T-helper 17 cell (primary cell): ENCODE results near the gene VPS16. TPM values are rescaled to one million over a fixed set of nuclear protein-coding genes. Genes with fewer than 3 reads are reported as not detected.
"Not testable (repeated sequence)": the region's sequence is repeated elsewhere in the genome, so short reads cannot be mapped to it uniquely, and the experiment has no call there.

ENCODE experiments used
- ATAC-seq: fragments of 150-1000 bp; cut with Tn5 transposase; 2 replicates; pipeline ENCODE4 v1.10.0; 2021; ENCODE audit warnings: mild to moderate bottlenecking, moderate library complexity
- DNase-seq, 3 donors: peaks; one replicate each; pipeline versions ENCODE4 v3.0.0 to v3.0.0-alpha.2; 2020 to 2021
- H3K9me3 ChIP-seq: one replicate; pipeline ENCODE4 v1.7.0; 2013; ENCODE audit warnings: low read length, mild to moderate bottlenecking; ENCODE audit not compliant: control insufficient read depth, poor library complexity, severe bottlenecking
- H3K27ac Mint-ChIP-seq: one replicate; pipeline ENCODE4 v1.8.0; 2022; ENCODE audit warnings: mild to moderate bottlenecking, moderate library complexity, mixed read lengths
- H3K27me3 Mint-ChIP-seq: one replicate; pipeline ENCODE4 v1.8.0; 2022; ENCODE audit warnings: mixed read lengths
- H3K36me3 Mint-ChIP-seq: one replicate; pipeline ENCODE4 v1.8.0; 2022; ENCODE audit warnings: low read depth, mixed read lengths
- H3K4me1 Mint-ChIP-seq: one replicate; pipeline ENCODE4 v1.8.0; 2022; ENCODE audit warnings: mild to moderate bottlenecking, mixed read lengths
- H3K4me3 Mint-ChIP-seq: one replicate; pipeline ENCODE4 v1.8.0; 2022; ENCODE audit warnings: mild to moderate bottlenecking, moderate library complexity, mixed read lengths
- total RNA-seq, 4 donors: library from RNA in 2 of 4; stranded (reverse) in 2 of 4; gene quantifications; one replicate each; pipeline ENCODE4 v1.2.3 and lab custom pipeline; 2022 to 2026

VPS16 gene
- total RNA-seq, 2 donors from 2014 or later, result 41.9 to 42.9 TPM

DNA sequence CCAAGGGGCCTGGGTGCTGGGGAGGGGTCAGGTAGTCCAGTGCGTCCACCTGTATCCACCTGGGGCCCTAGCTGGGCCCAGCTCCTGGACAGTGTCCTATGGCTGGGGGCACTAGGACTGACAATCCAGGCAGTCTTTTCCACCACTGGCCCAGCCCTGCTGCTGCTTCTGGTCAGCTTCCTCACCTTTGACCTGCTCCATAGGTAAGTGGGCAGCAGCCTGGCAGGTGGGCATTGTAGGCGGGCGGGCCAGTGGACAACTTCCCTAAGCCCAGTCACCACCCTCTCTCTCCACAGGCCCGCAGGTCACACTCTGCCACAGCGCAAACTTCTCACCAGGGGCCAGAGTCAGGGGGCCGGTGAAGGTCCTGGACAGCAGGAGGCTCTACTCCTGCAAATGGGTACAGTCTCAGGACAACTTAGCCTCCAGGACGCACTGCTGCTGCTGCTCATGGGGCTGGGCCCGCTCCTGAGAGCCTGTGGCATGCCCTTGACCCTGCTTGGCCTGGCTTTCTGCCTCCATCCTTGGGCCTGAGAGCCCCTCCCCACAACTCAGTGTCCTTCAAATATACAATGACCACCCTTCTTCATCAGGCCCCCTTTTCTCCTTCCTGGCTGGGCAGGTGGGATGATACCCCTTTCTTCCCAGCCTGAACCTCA lies 25.2 kb upstream of the VPS16 start:
- no peak overlapping the region for H3K4me3 Mint-ChIP-seq
- peaks cover 36% of the 10 kb centered on the region for H3K27me3 Mint-ChIP-seq
- H3K36me3 Mint-ChIP-seq, result peaks cover 7% of the 10 kb centered on the region
- ATAC-seq (no peak), DNase-seq (no peak)
- H3K27ac Mint-ChIP-seq, result no peak overlapping the region
- H3K4me1 Mint-ChIP-seq, result peaks cover 12% of the 10 kb centered on the region
- H3K9me3 ChIP-seq, result no peaks in the 10 kb centered on the region

DNA sequence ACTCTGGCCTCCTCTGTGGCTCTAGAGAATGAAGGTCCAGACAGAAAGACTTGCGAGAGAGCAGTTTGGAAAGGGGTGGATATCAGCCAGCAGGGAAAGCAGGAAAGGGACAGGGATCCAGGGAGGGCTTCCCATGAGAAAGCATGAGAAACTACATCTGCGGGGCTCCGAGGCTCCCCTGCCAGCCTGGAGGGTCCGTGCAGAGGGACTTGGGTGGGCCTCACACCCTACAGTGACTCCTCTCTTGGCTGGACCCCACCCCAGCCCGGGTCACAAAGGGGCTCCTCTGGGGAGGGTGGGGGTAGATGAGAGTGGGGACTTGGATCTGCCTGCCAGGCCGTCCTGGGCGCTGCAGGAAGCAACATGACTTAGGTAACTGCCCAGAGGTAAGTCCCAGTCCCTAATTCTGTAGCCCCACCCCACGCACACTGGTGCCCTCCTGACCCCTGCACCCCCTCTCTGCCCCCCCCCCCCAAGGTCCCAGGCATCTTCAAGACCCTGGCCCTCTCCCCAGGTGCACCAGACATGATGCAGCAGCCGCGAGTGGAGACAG lies 24.4 kb upstream of the VPS16 start, which contains the start of gene TMEM239:
Gene TMEM239 (plus strand): TSS at position 335 of the 553 bp plus-strand sequence. CDS start 191 bp downstream, at position 526.
- DNase-seq (no peak), ATAC-seq (no peak)
- Mint-ChIP-seq H3K4me1 (peaks cover 12% of the 10 kb centered on the region), H3K4me3 (no peak within 1 kb of the TSS), H3K27ac (peak within 1 kb of the TSS; percentile 68), H3K36me3 (peaks cover 7% of the 10 kb centered on the region), H3K27me3 (peaks cover 34% of the 10 kb centered on the region)
- no peaks in the 10 kb centered on the region for H3K9me3 ChIP-seq

DNA sequence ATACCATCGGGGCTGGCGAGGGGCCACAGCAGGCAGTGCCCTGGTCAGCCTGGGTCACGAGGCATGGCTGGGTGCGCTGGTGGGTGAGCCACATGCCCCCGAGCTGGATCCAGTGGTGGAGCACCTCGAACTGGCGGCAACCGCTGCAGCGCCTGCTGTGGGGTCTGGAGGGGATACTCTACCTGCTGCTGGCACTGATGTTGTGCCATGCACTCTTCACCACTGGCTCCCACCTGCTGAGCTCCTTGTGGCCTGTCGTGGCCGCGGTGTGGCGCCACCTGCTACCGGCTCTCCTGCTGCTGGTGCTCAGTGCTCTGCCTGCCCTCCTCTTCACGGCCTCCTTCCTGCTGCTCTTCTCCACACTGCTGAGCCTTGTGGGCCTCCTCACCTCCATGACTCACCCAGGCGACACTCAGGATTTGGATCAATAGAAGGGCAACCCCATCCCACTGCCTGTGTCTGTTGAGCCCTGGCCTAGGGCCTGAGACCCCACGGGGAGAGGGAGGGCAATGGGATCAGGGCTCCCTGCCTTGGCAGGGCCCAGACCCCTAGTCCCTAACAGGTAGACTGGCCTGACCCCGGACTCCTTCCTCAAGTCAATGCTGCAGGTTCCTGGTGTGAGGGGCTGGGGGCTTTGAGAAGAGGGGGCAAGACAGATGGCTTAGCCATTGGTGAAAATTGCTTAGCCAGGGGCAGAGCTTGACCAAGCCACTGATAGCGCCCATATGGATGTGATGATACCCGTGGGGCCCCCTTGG lies 23.8 kb upstream of the VPS16 start:
- H3K4me1 Mint-ChIP-seq, result peaks cover 15% of the 10 kb centered on the region
- H3K27me3 Mint-ChIP-seq, result peaks cover 30% of the 10 kb centered on the region
- H3K27ac Mint-ChIP-seq, result peak overlapping the region; percentile 68
- H3K36me3 Mint-ChIP-seq, result peaks cover 7% of the 10 kb centered on the region
- ATAC-seq (peak; percentile 56), DNase-seq (no peak)
- no peaks in the 10 kb centered on the region for H3K9me3 ChIP-seq
- no peak overlapping the region for H3K4me3 Mint-ChIP-seq

DNA sequence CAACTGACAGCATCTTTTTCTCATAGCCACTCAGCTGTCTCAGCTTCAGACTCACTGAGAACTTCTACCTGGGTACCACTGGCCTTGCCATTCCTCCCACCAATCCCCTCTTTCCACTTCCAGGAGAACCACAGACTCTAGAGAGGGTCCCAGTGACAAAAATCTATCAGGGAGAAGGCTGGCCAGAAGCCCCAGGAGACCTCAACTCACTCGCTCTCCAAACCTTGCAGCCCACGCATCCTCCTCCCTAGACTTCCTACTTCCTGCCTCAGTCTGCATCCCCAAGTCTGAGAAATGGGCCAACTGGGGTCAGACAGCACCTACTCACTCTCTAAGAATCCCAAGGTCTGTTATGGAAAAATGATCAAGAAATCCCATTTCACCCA lies 23.2 kb upstream of the VPS16 start:
- Mint-ChIP-seq H3K4me3 (no peak overlapping the region), H3K27me3 (peaks cover 27% of the 10 kb centered on the region), H3K27ac (peak overlapping the region; percentile 68), H3K4me1 (peaks cover 20% of the 10 kb centered on the region), H3K36me3 (peaks cover 5% of the 10 kb centered on the region)
- ATAC-seq, result no peak
- H3K9me3 ChIP-seq, result no peaks in the 10 kb centered on the region
- no peak for DNase-seq

DNA sequence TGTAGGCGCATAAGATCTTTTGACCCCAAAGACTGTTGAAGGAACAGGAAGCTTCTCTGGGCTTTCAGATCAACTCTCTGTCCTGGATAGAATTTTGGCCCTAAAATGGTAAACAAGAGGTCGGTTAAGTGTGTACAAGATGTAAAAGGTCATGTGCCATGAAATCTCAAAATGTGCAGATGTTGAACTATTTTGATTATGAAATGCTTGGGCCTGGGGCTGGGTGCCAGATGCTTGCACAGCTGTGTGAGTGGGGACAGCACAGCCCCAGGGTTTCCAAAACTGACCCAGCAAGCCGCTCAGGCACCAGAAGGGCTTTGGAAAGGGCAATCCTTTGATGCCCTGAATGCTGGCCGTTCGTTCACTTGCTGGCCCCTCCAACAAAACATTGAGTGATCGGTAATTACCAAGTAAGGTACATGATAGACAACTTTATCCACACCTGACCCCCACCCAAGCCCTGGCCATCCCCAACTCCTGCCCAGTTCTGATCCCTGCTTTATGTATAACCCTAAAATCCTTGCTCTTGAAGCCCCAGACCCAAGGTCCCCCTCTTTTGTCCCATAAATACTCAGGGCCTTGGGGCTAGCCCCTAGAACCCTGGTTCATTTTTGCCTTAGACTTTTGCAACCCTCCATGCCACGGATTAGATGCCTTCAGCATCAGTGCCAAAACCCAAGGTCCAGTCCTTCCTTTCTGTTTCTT lies 22.5 kb upstream of the VPS16 start:
- peaks cover 4% of the 10 kb centered on the region for H3K36me3 Mint-ChIP-seq
- no peak for ATAC-seq
- H3K9me3 ChIP-seq, result no peaks in the 10 kb centered on the region
- peak overlapping the region; percentile 5 for H3K27ac Mint-ChIP-seq
- no peak overlapping the region for H3K4me3 Mint-ChIP-seq
- peaks cover 27% of the 10 kb centered on the region for H3K27me3 Mint-ChIP-seq
- H3K4me1 Mint-ChIP-seq, result peaks cover 20% of the 10 kb centered on the region
- no peak for DNase-seq

DNA sequence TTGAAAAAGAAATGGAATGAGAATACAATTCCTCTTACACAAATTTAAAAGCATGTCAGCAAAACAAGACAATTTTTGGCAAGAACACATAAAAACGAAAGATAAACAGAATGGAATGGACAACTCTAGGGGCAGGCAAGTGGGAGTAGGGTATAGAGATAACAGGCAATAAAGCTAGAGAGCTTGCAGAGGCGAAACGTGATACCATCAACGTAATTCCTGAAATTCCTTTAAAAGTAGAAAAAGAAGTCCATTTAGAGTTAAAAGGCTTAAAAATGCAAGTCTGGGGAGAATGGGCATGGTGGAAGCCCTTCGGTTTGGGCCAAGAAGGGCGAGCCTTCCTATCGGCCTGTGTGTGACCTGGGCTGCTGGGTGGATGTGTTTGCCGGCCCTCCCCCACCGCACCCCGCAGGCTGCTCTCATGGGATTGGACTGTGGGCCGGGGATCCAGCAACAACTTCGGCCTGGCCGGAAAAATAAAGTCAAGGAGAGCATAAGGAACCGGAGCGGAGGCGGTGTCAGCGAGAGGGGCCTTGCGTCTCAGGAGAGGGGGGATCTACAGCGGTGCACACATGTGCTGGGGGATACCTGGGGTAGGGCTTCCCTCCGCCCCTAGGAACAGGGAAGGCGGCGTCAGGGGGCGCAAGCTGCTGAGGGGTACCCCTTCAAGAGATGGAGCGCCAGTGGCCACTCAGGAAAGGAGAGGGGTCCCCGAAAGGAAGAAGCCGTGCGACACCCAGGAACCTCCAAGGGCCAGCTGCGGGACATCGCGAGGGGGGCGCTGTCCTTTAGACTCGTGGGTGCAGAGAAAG lies 20.3 kb upstream of the VPS16 start:
- ATAC-seq, result no peak

DNA sequence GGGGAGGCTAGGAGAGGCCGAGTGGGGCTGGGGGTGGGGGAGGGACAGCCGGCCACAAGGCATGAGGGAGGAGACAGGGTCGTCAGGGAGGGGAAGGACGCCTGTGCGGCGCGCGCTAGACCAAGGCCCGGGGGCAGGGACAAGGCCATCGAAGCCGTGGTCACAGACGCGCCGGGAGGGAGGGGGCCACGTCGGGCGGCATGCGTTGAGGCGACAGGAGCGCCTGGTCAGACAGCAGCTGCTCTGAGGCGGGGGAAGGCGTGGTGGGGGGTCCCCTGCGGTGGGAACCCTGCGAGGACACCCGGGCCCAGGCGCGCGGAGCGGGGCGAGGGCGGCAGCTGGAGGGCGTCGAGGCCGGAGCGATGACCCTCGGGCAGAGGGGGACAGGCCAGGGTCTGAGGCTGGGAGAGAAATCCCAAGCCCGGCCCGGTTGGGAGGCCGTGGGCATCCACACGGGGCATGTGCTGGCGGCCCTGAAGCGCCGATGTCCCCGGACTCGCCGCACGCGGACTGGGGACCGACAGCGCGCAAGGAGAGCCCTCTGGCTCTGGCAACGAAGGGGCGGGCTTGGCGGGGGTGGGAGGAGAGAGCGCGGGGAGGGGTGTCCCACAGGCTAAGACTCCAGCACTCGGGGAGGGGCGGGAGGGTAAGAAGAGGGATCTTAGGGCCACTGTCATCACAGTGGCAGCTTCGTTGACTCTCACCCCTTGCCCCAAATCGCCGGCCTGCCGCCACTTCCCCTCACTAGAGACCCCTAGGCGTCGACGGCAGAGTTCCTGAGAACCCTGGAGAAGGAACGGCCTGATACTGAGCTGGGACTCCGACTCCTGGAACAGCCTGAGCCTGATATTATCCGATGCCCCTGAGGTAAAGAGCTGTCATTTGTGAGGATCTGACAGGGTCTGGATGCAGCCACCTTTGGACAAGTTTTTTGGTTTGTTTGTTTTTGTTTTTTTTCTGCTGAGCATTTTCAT lies 19.4 kb upstream of the VPS16 start:
- Mint-ChIP-seq H3K4me1 (peaks cover 24% of the 10 kb centered on the region), H3K4me3 (peak overlapping the region; percentile 89), H3K27ac (no peak overlapping the region), H3K36me3 (peaks cover 4% of the 10 kb centered on the region), H3K27me3 (peaks cover 14% of the 10 kb centered on the region)
- no peaks in the 10 kb centered on the region for H3K9me3 ChIP-seq
- ATAC-seq (no peak), DNase-seq (no peak)

More for the DNA sequence above, 20.3 kb upstream of the VPS16 start:
- H3K4me3 Mint-ChIP-seq, result peak overlapping the region; percentile 63
- H3K9me3 ChIP-seq, result no peaks in the 10 kb centered on the region
- H3K27ac Mint-ChIP-seq, result peak overlapping the region; percentile 32
- peaks cover 14% of the 10 kb centered on the region for H3K27me3 Mint-ChIP-seq
- H3K4me1 Mint-ChIP-seq, result peaks cover 20% of the 10 kb centered on the region
- H3K36me3 Mint-ChIP-seq, result peaks cover 4% of the 10 kb centered on the region
- DNase-seq, result no peak

DNA sequence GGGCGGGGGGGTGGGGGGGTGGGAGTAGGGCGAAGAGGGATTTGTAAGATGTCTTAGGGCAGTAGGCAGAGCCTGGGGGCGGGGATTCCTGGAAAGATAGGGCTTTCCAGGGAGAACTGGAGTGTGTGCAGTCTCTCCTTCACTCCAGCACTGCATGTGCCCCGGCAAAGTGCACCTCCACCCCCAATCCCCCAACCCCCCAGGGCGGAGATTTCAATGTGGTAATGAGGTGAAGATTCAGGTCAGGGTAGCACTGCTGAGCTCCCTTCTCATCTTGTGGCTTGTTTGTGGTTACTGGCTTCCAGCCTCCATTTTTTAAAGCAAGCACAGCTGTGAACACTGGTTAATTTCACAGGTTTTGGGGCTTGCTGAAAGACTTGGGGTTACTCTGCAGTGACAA lies 18.5 kb upstream of the VPS16 start:
- Mint-ChIP-seq H3K4me3 (peak overlapping the region; percentile 89), H3K27ac (no peak overlapping the region)

DNA sequence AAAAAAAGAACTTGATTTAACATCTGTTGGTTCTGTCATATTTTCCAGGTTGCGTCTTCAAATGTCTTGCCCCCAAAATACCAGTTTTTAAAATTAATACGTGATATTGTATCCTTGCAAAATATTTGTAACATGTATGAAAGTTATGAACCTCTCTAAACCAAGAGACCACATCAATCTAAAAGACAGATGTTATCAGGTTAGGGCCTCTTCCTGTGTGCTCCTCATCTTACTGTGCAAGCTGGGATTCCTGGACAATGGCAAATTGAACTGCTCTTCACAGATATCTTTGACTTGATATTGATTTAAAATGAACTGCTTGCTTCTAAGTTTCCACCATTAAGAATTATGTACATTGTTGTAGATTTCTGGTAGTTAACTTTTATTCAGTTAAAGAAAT lies 14.8 kb upstream of the VPS16 start:
- Mint-ChIP-seq H3K4me1 (peaks cover 27% of the 10 kb centered on the region), H3K4me3 (peak overlapping the region; percentile 70), H3K27me3 (peaks cover 17% of the 10 kb centered on the region), H3K36me3 (peaks cover 2% of the 10 kb centered on the region), H3K27ac (no peak overlapping the region)
- ATAC-seq (no peak), DNase-seq (no peak)
- H3K9me3 ChIP-seq, result no peaks in the 10 kb centered on the region

More for the DNA sequence above, 18.5 kb upstream of the VPS16 start:
- Mint-ChIP-seq H3K36me3 (peaks cover 4% of the 10 kb centered on the region), H3K4me1 (peaks cover 30% of the 10 kb centered on the region), H3K27me3 (peaks cover 21% of the 10 kb centered on the region)
- DNase-seq, result peak in 2 of 3 donors; percentile 29 to 38
- peak; percentile 97 for ATAC-seq
- H3K9me3 ChIP-seq, result no peaks in the 10 kb centered on the region

DNA sequence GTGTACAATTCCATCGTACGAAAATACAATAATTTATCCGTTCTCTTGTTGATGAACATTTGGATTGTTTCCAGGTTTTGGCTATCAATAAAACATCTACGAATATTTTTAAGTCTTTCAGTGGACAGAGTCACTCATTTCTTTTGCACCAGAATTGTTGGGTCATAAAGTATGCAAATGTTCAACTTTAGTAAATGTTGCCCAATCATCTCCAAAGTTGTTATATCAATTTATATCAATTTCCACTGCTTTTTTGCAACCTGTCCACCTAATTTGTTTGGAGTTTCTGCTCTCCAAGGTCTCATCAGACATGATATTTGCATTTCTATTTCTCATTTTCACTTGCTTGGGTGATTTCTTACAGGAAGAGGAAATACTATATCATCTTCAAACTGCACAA lies 13.9 kb upstream of the VPS16 start:
- H3K9me3 ChIP-seq, result no peaks in the 10 kb centered on the region
- ATAC-seq (no peak), DNase-seq (no peak)
- H3K27ac Mint-ChIP-seq, result no peak overlapping the region
- H3K4me1 Mint-ChIP-seq, result peaks cover 24% of the 10 kb centered on the region
- peaks cover 14% of the 10 kb centered on the region for H3K27me3 Mint-ChIP-seq
- H3K36me3 Mint-ChIP-seq, result peaks cover 2% of the 10 kb centered on the region
- no peak overlapping the region for H3K4me3 Mint-ChIP-seq

DNA sequence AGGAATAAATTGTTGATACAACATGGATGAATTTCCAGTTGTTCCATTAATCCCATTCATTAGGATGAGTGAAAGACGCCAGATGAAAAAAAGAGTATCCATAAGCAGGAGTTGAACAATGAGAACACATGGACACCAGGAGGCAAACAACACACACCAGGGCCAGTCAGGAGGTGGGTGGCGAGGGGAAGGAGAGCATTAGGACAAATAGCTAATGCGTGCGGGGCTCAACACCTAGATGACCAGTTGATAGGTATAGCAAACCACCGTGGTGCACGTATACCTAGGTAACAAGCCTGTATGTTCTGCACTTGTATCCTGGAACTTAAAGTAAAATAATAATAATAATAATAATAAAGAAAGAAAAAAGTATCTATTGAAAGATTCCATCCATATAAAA lies 11.2 kb upstream of the VPS16 start:
- Mint-ChIP-seq H3K36me3 (peaks cover 2% of the 10 kb centered on the region), H3K27me3 (peaks cover 12% of the 10 kb centered on the region), H3K27ac (no peak overlapping the region), H3K4me1 (peaks cover 24% of the 10 kb centered on the region), H3K4me3 (no peak overlapping the region)
- ATAC-seq, result no peak
- DNase-seq, result no peak
- H3K9me3 ChIP-seq, result no peaks in the 10 kb centered on the region

DNA sequence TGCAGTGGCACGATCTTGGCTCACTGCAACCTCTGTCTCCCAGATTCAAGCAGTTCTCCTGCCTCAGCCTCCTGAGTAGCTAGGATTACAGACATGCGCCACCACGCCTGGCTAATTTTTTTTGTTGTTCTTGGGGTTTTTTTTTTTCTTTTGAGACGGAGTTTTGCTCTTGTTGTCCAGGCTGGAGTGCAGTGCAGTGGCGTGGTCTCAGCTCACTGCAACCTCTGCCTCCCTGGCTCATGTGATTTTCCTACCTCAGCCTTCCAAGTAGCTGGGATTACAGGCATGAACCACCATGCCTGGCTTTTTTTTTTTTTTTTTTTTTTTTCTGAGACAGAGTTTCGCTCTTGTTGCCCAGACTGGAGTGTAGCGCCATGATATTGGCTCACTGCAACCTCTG lies 9.3 kb upstream of the VPS16 start:
- not testable (repeated sequence) for H3K27ac Mint-ChIP-seq, DNase-seq, H3K36me3 Mint-ChIP-seq, ATAC-seq, H3K9me3 ChIP-seq, H3K4me3 Mint-ChIP-seq
- Mint-ChIP-seq H3K4me1 (peaks cover 17% of the 10 kb centered on the region), H3K27me3 (peaks cover 12% of the 10 kb centered on the region)
